Forelimb muscle (tissue), 1 donor: ENCODE measurements around the gene RNF217. TPM values are rescaled to one million over a fixed set of nuclear protein-coding genes. Genes with fewer than 3 reads are reported as not detected.
"Not testable (repeated sequence)": the region's sequence is repeated elsewhere in the genome, so short reads cannot be mapped to it uniquely, and the experiment has no call there.

Experiments used
- DNase-seq: peaks from one replicate; pipeline ENCODE4 v3.0.0-alpha.2; 2013; ENCODE audit warnings: low read depth
- polyA plus RNA-seq: library from polyadenylated mRNA; unstranded; fragments of 120-200 nt; gene quantifications from one replicate; pipeline ENCODE4 v1.2.1, GENCODE V29; 2013; ENCODE audit not compliant: insufficient read length

RNF217 gene
- polyA plus RNA-seq, 1 donor: 51.8 TPM

DNA sequence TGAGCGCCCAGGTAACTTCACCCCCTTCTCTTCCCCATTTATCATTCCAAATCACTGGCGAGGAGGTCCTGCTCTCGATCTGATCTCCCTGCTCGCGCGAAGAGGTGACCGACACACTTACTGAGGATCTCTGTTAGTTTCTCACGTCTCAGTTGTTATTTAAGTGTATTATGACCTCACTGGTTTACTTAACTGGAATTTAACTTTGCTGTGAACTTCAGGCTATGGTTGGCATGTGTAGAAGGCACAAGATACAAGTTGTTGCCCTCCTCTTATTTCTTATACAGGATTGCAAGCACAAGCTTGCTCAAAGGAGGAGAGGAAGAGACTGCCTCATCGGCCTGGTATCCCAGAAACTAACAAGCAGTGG is 1.2 kb downstream of the RNF217 start:
- no peak for DNase-seq

DNA sequence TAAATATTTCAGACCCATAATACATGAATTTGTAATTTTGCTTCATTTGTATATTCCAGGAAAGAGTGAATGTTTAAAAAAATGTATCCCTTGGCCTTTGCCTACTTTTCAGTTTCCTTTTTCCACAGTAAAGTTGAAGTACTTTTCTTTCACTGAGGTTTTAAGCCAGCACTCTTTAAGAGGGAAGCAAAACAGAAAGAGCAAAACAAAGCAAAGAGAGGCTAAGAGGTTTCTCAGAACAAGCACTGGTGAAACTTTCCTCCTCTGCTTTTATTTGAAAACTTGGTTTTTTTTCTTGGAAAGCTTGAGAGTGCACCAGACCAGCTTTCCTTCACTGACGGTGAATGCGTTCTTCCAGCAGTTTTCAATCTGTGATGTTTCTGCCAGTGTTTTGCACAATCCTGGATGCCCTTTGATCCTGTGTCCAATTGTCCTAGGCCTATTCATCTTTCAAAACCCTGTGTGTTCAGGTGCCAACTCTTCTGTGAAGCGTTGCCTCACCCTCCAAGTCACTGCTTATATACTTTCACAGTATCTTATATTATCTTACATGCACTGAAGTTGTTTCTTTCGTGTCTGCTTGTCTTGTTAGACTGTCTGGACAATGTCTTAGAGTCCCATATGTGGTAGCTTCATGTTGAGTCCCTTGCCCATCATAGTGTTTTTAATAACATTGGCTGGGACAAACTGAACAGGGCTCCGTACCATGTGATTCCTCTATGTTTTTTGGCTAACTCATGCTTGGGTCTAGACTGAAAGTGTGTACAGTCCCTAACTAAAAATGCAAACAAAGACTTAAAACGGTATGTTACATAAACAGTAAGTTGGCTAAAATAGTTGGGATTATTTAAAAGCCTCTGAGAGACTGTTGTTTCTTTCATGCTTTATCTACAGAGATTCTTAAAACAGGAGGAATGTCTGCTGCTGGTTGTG is 1.9 kb downstream of the RNF217 start:
- no peak for DNase-seq

DNA sequence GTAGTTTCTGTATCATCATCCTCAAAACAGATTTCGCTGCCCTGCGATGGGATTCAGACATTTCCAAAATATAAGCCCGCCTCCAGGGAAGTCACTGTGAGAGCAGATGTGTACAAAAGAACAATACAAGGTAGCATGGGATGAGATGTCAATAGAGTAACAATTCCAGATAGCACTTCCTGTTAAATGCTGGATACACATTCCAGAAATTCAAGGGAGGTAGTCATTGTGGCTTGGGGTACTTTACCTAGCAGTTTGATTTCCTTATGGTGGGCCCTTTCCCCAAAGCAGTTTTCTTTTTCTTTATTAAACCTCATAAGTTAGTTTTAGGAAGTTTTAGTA is 2.5 kb downstream of the RNF217 start:
- DNase-seq: no peak

DNA sequence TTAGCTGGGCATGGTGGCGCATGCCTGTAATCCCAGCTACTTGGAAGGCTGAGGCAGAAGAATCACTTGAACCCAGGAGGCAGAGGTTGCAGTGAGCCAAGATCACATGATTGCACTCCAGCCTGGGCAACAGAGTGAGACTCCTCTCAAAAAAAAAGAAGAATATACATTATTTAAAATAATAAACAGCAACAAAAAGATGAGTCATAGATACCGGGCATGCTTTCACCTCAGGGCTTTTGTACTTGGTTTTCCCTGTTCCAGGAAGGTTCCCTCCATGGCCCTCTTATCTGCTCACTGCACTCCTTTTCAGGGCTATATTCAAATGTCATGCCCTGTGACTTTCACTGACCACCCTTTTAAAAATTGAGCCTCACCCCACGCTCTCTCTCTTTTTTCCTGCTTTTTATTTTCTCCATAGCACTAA is 3.2 kb downstream of the RNF217 start:
- DNase-seq: not testable (repeated sequence)

DNA sequence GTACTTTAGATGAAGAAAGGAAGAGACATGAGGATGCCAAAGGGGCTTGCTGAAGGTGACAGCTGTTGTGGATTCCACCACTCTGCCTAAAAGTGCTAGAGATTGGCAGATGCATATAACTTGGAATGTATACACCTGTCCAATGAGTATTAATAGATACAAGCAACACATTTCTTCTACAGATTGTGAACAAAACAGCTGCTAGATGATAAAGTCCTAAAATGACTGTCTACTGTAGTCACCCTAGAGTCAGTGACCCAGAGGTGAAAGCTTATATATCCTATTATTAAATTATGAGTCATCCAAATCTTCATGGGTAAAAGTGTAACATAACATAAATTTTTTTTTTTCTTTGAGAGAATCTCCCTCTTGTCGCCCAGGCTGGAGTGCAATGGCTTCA is 5.2 kb downstream of the RNF217 start:
- DNase-seq: no peak

DNA sequence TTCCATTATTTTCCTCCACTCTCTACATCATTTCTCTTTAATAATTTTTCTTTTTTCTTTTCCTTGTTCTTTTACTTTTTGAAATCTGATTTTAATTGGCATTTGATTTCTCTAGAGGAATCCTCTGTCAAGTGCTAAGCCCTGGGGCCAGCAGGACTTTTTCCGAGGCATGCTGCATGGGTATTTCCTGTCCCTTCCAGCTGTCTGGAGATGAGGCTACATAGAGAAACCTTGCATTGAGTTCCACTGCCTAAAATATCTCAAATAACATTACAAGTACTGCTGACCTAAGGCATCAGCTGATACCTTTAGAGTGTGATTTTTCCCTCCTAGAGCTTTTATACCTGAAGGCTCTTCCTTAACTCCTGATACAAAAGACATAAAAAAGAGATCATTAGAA is 6.2 kb downstream of the RNF217 start:
- no peak for DNase-seq

DNA sequence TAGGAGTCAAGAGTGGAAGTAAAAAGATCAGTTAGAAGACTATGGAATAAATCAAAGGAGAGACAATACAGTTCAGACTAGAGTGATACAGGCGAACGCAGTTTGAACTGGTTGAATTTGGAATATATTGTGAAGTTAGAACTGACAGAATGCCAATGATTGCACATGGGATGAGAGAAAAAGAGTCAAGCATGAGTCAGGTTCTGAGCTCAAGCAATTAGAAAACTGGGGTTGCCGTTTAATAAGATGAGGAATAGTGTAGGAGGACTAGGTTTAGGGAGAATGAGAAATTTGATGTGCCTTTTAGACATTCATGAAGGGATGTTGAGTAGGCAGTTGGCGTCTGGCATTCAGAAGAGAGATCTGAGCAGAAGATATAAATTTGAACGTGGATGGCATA is 8.0 kb downstream of the RNF217 start:
- DNase-seq: no peak

DNA sequence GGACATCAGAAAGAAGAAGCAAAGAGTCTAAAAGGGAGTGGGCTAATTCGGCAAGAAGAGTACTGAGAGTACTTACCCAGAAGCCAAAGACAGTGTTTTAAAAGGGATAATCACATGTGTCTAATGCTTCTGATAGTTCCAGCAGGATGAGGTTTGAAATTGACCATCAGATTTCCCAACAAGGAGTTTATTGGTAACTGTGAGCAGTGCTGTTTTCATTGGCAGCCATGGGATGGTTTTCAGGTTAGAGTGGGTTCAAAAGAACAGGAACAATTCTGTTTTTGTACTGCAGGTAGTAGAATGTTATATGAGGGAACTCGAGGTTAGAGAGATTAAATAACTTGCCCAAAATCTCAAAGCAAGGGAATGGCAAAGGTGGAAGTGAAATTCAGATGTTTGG is 8.5 kb downstream of the RNF217 start:
- no peak for DNase-seq

DNA sequence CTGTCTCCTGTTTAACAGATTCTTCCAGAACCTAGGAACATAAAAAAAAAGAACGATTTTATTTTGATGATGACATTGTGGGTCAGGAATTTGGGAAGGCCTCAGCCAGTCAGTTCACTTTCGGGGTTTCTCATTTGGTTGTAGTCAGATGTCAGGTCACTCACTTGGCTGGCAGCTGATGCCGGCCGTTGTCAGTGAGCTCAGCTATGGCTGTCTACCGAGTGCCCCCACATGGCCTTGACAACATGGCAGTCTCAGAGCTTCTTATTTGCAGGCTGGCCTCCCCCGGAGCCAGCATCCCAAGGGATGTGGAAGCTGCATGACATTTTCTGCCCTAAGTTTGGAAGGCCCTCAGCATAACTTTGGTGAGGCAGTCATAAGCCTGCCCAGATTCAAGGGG is 11.5 kb downstream of the RNF217 start:
- no peak for DNase-seq

DNA sequence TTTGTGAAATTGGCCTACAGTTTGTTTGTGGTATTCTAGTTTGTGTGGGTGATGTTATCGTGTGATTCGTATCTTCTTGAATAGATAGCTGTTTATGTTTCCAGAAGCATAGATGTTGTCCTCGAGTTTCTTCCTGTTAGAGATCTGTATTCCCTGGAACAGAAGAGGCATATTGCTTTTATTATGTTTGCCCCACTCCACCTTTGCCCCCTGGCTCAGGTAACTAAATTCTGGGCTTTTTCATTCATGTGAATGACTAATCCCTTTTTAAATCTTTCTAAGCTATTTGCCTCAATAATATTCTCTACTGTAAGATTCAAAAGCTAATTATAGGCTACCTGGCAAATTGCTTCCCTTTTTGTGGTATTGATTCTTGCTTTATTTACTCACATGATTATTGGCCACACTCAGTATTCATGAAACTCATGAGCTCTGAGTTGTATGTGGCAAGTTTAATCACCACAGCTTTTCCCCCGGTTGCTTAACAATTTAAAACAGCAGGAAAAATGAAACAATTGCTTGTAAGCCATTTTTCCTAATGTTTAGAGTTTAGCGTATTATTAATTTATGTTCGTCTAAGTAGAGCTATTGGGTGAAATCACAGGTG is 12.6 kb downstream of the RNF217 start:
- DNase-seq: no peak

DNA sequence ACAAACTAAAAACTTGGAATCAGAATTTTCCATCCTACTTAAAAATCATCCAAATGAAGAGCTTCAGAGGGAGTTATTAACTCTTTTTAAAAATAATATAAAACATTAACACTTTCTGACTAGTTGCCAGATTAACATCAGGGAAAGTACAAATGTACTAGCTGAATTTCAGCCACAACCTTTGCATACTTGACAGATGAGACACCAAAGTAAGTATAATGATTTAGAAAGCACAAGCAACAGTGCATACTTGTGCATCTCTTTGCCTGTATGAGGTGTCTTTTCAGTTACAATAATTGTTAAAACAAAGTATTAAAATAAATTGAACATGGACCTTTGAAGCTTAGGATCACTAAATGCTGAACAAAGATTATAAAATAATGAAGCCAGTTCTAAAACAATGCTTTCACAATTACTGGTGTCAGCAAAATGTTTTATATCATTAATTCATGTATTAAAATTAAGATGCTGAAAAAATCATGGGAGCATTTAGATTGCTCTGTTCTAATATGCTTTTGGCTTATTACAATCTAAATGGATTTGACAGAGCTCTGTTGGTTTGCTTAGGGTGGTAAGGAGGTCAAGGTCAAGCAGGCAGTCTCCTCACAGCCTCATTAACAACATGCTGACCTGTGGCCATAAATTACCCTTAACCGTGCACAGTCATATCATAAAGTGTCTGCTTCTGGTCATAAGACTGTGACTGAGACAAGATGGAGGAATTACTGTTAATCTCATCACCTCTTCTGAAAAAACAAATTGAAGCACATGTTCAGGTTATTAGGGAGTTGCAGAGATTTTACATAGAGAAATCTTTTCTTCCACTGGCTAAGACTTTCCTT is 15.1 kb downstream of the RNF217 start:
- DNase-seq: no peak

DNA sequence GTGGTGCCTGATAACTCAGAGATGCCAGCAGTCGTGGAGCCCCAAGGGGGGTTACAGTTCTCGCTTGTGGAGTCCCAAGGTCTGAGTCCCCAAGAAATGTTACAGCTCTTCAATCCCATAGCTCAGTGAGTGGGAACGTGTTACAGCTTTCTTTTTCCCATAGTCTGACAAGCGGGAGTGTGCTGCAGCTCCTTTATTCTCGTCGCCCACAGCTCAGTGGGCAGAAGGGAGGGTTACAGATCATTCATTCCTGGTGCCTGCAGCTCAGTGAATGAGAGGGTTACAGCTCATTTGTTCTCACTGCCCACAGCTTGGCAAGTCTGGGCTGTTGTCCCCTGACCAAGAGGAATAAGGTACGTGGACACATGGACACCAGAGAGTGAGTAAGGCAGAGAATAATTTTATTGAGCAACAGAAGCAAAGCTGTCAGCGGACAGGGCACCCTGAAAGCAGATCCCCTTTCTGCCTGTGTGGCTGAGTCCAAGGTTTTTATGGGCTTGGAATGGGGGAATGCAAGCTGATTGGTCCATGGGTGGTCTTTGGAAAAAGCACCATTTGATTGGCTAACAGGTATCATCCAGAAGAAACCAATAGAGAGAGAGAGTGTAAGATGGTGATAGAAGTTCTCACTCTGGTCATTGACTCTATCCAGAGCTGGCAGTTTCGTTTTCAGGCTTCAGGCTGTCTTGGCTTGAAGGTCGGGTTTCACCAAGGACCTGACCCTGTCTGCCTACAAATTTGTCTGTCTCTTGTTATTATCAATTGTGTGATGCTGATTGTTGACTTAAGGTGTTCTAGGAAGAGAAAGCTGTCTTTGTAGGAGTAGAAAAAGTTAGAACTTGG is 16.4 kb downstream of the RNF217 start:
- DNase-seq: no peak

DNA sequence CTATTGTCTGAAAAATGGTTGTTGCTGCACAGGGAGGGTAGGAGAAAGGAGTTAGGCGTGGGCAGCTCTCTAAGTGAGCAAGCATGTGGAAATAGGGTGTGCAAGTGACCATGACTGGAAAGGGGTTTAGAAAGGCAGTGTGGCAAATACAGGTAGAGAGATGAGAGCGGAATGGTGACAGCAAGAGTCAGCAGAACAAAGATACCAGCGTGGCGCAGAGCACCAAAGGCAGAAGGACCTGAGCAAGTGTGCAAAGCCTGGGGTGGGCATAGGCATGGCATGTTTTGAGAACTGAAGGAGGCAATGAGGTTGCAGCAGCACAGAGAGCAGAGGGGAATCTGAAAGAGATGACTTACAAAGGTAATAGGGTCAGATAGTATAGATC is 17.0 kb downstream of the RNF217 start:
- no peak for DNase-seq

DNA sequence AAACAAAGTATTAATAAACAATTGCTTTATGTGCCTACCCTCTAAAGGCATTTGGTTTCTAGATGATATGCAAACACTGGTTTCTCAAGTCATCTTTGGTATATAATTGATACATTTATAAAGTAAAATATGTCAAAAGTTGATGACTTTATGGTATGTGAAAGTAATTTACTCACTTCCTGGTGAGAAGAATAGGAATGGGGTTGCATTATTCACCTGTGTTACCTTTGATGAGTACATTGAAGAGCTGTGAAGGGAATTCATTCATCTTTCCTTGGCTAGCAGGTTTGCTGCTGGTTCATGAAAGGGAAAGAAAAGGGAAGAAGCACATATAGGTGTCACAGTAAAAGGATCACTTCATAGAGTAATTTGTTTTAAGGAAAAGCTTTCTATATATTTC is 20.4 kb downstream of the RNF217 start:
- no peak for DNase-seq

DNA sequence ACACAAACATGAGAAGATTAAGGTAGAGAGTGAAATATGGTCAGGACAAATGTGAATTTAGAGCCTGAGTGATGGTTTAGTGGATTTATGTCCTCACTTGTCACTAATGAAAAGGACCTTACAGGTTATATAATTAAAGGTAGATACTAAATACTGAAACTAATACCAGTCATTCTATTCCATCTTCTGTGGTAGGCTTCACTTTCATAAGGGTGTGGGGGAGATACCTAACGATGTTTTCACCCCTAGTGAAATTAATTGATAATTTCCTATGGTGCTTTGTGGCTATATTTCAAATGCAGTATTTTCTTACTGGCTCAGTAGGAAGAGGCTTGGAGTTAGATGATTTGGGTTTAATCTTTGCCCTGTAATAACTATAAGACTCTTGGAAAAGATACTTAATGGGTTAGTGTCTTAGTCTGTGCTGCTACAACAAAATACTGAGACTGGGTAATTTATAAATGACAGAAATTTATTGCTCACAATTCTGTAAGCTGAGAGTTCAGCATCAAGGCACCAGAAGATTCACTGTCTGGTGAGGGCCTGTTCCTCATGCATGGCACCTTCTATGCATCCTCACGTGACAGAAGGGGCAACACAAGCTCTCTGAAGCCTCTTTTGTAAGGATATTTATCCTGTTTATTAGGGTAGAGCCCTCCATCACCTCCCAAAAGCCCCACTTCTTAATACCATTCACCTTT is 21.3 kb downstream of the RNF217 start:
- DNase-seq: no peak

DNA sequence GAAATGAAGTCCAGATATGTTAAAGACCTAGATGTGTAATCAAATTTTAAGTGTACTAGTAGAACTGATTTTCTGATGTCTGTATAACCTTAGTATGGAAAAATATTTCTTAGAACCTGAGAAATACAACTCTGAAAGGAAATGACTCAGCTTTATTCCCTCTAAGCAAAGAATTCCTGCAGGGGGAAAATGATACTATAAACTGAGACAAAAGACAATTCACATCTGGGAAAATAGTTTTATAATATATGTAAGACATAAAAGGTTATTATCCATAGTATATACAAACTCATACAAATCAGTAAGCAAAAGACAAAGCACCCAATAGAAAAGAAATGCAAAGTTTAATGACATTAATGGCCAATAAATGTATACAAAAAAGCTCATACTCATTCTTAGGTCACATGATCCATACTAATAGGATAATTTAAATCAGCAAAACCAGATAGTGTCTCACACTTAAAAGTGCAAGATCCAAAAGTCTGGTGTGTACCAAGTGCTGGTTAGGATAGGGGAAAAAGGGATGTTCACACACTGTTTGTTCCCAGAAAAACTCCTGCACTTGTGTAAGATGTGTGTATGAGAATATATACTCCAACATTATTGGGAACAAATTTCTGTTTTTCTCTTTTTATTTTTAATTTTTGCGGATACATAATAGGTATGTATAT is 22.6 kb downstream of the RNF217 start:
- no peak for DNase-seq

DNA sequence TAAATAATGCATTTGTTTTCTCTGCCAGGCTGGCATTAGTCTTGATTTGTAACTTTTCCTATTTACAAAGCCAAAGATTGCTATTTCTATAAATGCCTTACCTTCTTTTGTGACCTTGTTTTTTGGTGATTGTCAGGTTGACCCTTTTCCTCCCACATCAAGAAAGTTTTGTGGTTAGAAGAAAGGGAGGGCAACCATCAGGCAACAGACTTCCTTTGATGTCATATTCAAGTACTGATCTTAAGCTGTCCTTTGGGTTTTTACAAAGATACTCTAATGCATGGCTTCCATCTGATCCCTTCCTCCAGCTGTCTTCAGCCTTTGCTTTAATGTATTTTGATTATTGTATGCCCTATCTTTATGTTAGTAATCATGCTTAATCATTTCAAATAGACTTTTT is 23.9 kb downstream of the RNF217 start:
- no peak for DNase-seq

DNA sequence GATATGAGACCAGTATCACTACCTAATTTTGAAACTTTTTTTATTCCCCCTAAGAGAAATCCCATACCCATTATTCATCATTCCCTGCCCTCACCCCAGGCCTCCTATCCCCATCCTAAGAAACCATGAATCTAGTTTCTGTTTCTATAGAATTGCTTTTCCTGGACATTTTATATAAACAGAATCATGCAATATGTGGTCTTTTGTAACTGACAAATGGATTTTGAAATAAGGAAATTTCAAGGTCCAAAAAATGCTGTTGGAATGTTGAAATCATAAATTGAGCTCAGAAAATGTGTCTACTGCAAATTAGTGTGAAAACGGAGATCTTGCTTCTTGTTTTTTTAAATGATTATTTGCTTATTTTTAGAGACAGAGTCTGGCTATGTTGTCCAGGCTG is 25.1 kb downstream of the RNF217 start:
- no peak for DNase-seq

DNA sequence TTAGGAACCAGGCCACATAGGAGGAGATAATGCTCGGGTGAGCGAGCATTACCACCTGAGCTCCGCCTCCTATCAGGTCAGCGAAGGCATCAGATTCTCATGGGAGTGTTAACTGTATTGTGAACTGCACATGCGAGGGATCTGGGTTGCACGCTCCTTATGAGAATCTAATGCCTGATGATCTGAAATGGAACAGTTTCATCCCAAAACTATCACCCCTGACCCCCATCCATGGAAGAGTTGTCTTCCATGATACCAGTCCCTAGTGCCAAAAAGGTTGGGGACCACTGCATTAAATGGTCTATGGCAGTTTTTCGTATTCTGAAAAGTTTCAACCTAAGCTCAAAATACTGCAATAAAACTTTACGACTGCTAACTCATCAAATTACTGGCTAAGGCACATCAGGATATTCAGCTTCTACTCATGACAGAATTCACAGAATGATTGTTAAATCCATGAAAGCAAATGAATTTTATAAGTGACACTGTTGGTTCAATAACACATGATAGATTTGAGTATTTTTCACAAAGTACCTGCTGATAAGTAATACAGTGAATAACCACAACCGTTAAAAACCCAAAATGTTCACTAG is 25.9 kb downstream of the RNF217 start:
- DNase-seq: no peak
